ENCODE measurements around the gene ADRA2B.
A peak's percentile ranks its signal among the peaks of the same experiment; 100 is the strongest.

The ADRA2B gene

DNA sequence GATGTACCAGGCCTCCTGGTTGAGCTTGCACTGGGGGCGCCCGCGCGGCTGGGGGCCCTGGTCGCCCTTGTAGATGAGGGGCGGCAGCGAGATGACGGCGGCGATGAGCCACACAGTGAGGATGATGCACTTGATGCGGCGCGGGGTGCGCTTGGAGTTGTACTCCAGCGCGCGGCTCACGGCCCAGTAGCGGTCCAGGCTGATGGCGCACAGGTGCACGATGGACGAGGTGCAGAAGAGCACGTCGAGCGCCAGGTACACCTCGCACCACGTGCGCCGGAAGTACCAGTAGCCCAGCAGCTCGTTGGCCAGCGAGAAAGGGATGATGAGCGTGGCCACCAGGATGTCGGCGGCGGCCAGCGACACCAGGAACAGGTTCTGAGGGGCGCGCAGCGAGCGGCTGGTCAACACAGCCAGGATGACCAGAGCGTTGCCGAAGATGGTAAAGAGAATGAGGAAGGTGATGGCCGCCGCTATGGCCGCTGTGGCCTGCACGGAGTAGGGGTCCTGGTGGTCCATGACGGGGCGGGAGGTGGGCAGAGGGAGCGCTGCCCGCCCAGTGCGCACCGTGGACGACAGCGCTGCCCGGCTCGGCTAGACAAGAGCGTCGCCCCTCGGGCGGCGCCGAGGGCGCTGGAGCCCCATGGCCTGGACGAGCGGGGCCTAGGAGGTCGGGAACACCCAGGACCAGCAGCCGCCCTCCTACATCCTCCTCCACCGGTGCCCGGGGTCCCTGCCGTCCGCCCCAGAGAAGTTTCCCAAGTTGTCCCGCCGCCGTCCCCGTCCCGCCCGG is 544 bp downstream of the ADRA2B start:
- peak; percentile 11 for DNase-seq

GRCh38 chr2:96114903-96115581 is 1.3 kb downstream of the ADRA2B start:
- DNase-seq = peak; percentile 17

DNA sequence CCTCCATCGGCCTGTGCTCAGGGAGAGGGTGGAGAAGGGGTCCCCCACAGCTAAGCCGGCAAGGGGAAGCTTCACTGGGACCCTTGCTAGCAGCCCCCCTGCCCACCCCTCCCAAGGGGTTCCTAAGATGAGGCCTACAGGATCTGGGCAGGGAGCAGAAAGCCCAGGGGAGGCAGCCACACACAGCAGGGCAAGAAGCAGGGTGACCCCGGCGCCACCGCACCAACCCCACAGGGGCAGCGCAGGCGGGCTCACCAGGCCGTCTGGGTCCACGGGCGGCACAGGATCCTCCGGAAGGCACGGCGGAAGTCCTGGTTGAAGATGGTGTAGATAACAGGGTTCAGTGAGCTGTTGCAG is 1.8 kb downstream of the ADRA2B start:
- DNase-seq = no peak

- no peak for DNase-seq
Measured at GRCh38 chr2:96113951-96114350, 2.4 kb downstream of the ADRA2B start.

DNA sequence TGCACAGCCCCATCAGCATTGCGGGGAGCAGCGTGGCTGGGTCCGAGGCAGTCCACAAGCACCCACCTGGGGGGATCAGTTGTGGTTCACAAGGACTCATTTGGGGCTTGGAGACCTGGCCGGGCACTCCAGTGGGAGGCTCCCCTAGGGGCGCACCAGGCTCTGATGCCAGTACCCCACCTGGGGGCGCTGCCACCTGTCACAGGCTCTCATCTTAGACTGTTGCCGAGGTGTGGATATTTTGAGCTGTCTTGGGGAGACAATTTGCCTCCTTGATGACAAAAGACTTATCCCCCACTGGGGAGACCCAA is 3.0 kb downstream of the ADRA2B start:
- DNase-seq = no peak

- peak; percentile 15 for DNase-seq
Measured at GRCh38 chr2:96112501-96113366, 3.6 kb downstream of the ADRA2B start.

GRCh38 chr2:96111823-96112500 is 4.4 kb downstream of the ADRA2B start:
- peak; percentile 11 for DNase-seq

DNA sequence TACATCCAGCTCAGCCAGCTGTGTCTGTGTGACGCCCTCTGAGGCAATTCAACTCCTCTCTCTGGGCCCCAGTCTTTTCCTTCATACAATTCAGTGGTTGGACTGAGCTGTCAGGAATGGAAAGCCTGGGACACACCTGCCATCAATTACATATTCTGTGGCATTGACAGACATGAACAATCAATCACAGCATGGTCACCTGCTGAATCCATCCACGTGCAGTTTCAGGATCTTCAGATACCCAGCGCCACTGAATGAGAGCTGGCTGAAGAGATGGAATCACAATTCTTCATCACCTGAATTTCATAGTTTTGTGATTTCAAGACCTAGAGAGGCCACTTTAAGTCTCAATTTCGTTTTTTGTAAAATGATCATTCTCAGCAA is 5.1 kb downstream of the ADRA2B start:
- no peak for DNase-seq

DNA sequence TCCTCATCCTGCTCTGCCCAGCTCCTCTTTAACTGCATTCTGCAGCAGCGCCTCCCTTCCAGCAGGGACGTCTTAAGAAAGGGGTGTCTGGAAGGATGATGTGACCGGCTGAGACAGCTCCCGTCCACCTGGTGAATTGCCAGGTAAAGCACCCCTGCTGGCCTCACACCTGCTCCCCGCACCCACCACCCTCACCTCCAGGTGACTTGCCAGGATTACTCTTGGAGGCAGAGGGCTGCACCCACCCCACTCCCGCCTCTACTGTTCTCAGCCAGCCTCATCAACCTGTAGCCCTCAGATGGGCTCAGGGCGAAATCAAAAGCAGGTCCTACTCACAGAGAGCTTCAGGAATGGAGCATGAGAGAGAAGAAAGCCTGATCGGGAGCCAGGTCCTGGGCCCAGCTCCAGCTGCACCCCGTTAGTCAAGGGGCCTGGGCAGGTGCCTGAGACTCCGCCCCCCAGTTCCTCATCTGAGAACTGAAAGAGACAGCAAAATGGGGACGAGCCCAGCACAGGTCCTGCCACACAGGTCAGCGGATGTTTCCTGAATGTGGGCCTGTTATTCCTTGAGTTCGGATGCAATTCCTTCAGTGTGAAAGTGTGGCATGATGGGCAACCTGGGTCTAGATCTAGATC is 5.6 kb downstream of the ADRA2B start:
- peak; percentile 16 for DNase-seq

DNA sequence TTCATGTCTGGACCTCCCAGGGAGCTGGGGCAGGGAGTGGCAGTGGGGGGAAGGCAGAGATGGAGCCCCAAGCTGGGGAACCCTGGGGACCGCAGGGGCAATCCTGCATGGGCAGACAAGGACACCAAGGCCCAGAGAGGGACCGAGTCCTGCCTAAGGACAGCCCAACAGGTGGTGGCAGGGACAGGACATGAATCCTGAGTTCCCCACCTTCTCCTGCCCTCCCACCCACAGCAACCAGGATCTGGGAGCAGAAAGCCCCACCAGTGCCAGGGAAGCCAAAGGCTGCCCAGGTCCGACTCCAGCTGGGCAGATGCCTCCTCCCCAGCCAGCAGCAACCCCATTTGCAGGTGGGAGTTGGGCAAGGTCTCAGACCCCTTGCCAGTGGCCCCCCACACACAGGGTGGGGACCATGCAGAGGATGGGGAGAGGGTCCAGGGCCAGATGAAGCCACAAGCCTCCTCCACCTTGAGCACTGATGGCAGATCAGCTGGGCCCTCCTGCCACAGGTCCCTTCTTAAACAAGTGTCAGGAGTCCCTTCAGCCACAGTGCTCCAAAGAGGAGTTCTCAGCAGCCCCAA is 6.3 kb downstream of the ADRA2B start:
- DNase-seq = peak; percentile 7

- no peak for DNase-seq
Measured at GRCh38 chr2:96109361-96109680, 7.0 kb downstream of the ADRA2B start.

- peak; percentile 78 for DNase-seq
Measured at GRCh38 chr2:96108541-96109360, 7.6 kb downstream of the ADRA2B start.

DNA sequence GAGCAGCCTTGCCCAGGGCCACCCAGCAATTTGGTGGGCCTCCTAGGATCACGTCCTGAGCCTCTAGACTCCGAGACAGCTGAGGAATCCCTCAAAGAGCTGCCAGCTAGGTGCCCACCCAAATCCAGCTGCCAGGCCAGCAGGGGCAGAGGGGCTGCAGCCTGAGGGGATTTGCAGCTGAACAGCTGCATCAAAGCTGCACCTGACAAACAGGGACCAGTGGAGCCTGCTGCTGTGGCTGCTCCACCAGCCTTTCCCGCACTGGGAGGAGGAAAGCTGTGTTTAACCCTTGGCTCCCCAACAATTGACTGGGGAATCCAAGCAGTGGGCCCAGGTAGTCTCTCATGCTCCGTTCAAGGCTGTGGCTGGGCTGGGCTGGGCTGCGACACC is 8.2 kb downstream of the ADRA2B start:
- peak; percentile 38 for DNase-seq

DNA sequence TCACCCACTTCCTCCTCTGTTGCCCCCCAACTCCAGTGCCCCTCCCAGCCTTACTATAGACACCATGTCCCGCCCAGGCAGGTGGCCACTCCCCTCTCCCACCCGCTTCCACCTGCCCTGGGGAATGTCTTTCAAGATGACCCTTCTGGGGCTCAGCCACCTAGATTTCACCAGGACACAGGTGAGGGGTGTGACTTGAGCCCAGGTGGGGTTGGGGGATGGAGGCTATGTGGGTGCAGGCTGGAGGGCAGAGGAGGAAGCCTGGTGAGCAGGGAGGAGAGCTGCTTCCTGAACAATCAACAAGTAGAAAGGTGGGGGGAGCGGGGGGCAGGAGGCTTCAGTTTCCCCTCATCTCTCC is 8.7 kb downstream of the ADRA2B start:
- DNase-seq = no peak

DNA sequence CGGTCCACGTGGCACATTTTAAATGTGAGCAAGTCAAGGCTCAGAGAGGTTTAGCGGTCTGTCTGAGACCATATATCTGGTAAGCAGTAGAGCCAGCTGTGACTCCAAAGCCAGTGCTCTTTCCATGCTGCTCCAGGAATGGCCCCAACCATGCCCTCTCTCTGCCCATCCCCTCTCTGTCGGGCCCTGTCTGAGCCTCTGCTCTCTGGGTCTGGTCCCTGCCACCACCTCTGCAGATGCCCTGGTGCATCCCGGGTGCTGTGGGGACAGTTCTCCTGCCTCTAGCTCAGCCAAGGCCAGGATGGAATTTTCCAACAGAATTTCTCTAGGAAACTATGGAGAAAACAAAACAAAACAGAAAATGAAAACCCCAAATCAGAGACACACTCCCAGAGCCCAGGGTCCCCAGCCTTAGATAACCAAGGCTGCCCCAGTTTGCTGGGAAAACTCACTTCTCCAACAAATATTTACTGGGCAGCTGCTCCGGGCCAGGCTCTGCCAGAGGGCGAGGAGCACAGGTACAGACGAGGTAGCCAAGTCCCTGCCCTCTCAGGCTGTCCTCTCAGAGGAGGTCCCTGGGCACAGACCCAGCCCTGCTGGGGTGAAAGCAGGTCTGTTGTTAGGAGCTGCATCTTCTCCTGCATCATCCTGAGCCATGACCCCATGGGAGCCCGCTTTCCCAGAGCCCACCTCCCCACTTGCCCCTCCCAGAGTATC is 9.2 kb downstream of the ADRA2B start:
- peak; percentile 11 for DNase-seq

DNA sequence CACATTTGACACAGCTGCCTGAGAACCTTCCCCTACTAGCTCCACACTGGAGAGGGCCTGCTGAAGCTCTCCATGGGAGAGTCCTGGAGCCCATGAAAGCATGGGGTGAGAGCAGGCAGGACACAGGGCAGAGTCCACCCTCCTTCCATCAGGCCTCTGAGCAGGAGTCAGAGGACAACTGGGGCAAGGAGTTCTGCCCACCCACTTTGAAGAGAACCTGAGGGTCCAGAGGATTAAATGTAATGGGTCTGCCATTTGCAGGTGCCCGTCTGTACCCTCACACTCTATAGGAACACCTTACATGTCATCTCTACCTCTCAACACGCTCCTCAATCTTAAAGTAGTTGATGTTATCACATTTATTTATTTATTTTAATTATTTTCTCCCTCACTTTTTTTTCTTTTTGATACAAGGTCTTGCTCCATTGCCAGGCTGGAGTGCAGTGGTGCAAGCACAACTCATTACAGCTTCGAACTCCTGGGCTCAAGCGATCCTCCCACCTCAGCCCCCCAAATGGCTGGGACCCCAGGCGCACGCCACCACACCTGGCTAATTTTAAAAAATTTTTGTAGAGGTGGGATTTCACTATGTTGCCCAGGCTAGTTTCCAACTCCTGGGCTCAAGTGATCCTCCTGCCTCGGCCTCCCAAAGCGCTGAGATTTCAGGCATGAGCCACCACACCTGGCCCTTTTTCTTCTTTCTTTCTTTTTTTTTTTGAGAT is 10.2 kb downstream of the ADRA2B start:
- peak; percentile 8 for DNase-seq

DNA sequence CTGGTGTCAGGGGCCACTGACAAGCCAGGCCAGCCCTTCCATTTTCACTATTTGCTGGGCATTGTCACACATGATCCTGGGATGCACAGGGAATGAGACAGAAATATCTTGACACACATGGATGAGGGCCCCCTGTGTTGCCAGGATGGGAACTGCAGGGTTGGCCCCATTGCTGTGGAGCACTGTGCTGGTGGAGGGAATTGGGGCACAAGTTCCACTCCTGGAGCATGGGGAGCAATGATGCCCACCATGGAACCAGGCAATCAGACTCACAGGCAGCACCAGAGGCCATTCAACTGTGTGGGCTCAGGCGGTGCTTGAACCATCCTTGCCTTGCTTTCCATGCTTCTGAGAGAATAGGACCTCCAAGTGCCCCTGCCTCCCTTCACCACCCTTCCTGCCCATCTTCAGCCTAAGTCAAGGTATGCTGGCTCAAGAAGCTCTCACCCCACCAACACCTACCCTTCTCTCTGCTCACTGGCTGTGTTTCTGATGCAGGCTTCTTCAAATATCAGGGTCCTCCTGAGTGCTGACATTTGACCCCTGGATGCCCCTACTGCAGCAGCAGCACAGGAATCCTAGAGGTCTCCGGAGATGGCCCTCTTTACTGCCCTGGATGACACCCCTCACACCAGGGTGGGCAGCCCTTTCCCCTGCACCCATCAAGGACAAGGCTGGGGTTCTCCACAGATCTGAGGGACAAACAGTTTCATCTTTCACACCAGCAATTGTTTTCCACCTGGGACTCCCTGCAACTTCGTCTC is 11.0 kb downstream of the ADRA2B start:
- peak; percentile 4 for DNase-seq

GRCh38 chr2:96104487-96104861 is 11.9 kb downstream of the ADRA2B start:
- peak; percentile 4 for DNase-seq

- peak; percentile 11 for DNase-seq
Measured at GRCh38 chr2:96103761-96104486, 12.4 kb downstream of the ADRA2B start.
